Endothelial cell of umbilical vein (primary cell): ENCODE results near the gene ADGRL3. TPM values are rescaled to one million over a fixed set of nuclear protein-coding genes. Genes with fewer than 3 reads are reported as not detected.

Experiments used
- BruUV-seq: library from RNA; stranded (reverse); fragments of 400-500 nt; replicated peaks from 2 replicates; lab custom pipeline; 2021; lab: Mats Ljungman, UMichigan
- CTCF ChIA-PET: fragments of 300-600, 350-600 bp; sonication (Branson Sonifier 250); formaldehyde crosslinking; loops from one replicate; lab custom pipeline; 2021; ENCODE audit warnings: antibody characterized with exemption, inconsistent platforms; lab: Charles Lee
- POLR2A ChIA-PET: fragments of 300-600, 350-600 bp; sonication (Branson Sonifier 250); formaldehyde crosslinking; loops from one replicate; lab custom pipeline; 2021; ENCODE audit warnings: antibody characterized with exemption, inconsistent platforms; lab: Charles Lee
- DNase-seq: peaks from one replicate; pipeline ENCODE4 v3.0.0-alpha.2; 2011; ENCODE audit warnings: low read depth, low spot score
- FAIRE-seq: peaks from 2 replicates; lab custom pipeline; 2011; peaks lifted over from hg19 to GRCh38; lab: Jason Lieb, UNC
- H2AFZ ChIP-seq: 2 replicates; pipeline ENCODE4 v1.6.0; 2012; ENCODE audit warnings: low read depth, low read length, control low read depth, inconsistent platforms
- H3K27ac ChIP-seq: 2 replicates; pipeline ENCODE4 v1.5.1; 2011; ENCODE audit warnings: low read depth, mild to moderate bottlenecking, control low read depth, low read length, moderate library complexity; ENCODE audit not compliant: insufficient read depth
- H3K27me3 ChIP-seq, 2 experiments: 2 replicates each; pipeline versions ENCODE4 v1.6.0 to v1.6.1; 2011; ENCODE audit warnings: low read length in 2 of 2, mixed read lengths in 1 of 2; ENCODE audit not compliant: control insufficient read depth in 2 of 2, insufficient read depth in 2 of 2
- H3K36me3 ChIP-seq, 2 experiments: 2 replicates in 1 of 2; 3 replicates in 1 of 2; pipeline ENCODE4 v1.5.1; 2011; ENCODE audit warnings: low read length in 2 of 2, mild to moderate bottlenecking in 1 of 2, moderate library complexity in 1 of 2; ENCODE audit not compliant: control insufficient read depth in 2 of 2, insufficient read depth in 2 of 2; ENCODE audit errors: extremely low read depth in 1 of 2
- H3K4me1 ChIP-seq: 3 replicates; pipeline ENCODE4 v1.5.1; 2011; ENCODE audit warnings: mild to moderate bottlenecking, low read length; ENCODE audit not compliant: control insufficient read depth, insufficient read depth; ENCODE audit errors: extremely low read depth
- H3K4me2 ChIP-seq: 2 replicates; pipeline ENCODE4 v1.6.1; 2011; ENCODE audit warnings: low read length, control low read depth, mixed read lengths; ENCODE audit not compliant: insufficient read depth
- H3K4me3 ChIP-seq, 3 experiments: fragments of 200-600 bp in 1 of 3; sonication (generic), shearing (Covaris generic) in 1 of 3; replicated peaks in 1 of 3; 2 replicates each; pipeline ENCODE4 v1.5.1; 2011 to 2016; ENCODE audit warnings: control low read depth in 3 of 3, low read length in 3 of 3, mild to moderate bottlenecking in 2 of 3, inconsistent platforms in 1 of 3, low read depth in 1 of 3, moderate library complexity in 1 of 3; ENCODE audit not compliant: insufficient read depth in 1 of 3
- H3K79me2 ChIP-seq: 2 replicates; pipeline ENCODE4 v1.6.0; 2012; ENCODE audit warnings: low read length, inconsistent platforms; ENCODE audit not compliant: control insufficient read depth, insufficient read depth
- H3K9ac ChIP-seq: replicated peaks from 2 replicates; pipeline ENCODE3; 2011; ENCODE audit warnings: low read length, control low read depth; ENCODE audit not compliant: insufficient read depth; ENCODE audit errors: extremely low read depth
- H3K9me1 ChIP-seq: replicated peaks from 3 replicates; pipeline ENCODE4 v1.6.0; 2011; ENCODE audit warnings: mild to moderate bottlenecking, low read length; ENCODE audit not compliant: control insufficient read depth, insufficient read depth; ENCODE audit errors: extremely low read depth
- H3K9me3 ChIP-seq: replicated peaks from 2 replicates; pipeline ENCODE4 v1.5.1; 2012; ENCODE audit warnings: low read length, inconsistent platforms; ENCODE audit not compliant: control insufficient read depth, insufficient read depth
- H4K20me1 ChIP-seq: replicated peaks from 2 replicates; pipeline ENCODE3; 2011; ENCODE audit warnings: mild to moderate bottlenecking, low read length; ENCODE audit not compliant: control insufficient read depth, insufficient read depth; ENCODE audit errors: extremely low read depth
- FOS ChIP-seq: IDR thresholded peaks from 2 replicates; pipeline ENCODE4 v1.6.1; 2011; ENCODE audit warnings: mild to moderate bottlenecking, low read length, moderate library complexity, borderline replicate concordance; ENCODE audit not compliant: insufficient read depth
- JUN ChIP-seq: IDR thresholded peaks from 2 replicates; pipeline ENCODE4 v1.6.1; 2011; ENCODE audit warnings: borderline replicate concordance, low read depth; ENCODE audit not compliant: insufficient read length, insufficient read depth
- MAX ChIP-seq: IDR thresholded peaks from 2 replicates; pipeline ENCODE4 v1.6.1; 2011; ENCODE audit not compliant: insufficient read depth, insufficient read length
- MYC ChIP-seq: IDR thresholded peaks from one replicate; pipeline ENCODE4 v1.6.1; 2011; ENCODE audit warnings: mild to moderate bottlenecking, low read depth, low read length
- POLR2A ChIP-seq: IDR thresholded peaks from 2 replicates; pipeline ENCODE4 v1.6.1; 2012; ENCODE audit warnings: low read depth, mild to moderate bottlenecking, control low read depth, low read length
- POLR2AphosphoS5 ChIP-seq: IDR thresholded peaks from 2 replicates; pipeline ENCODE4 v1.6.1; 2012; ENCODE audit warnings: low read depth, mild to moderate bottlenecking, control low read depth, low read length, moderate library complexity; ENCODE audit not compliant: insufficient read depth
- dilution Hi-C: fragments of 300-500 bp; cut with MboI; formaldehyde crosslinking; loops from one replicate; pipeline ENCODE4 v1.15.0; 2019; ENCODE audit warnings: low sequenced_read_pairs; ENCODE audit not compliant: extremely low pct_ligation_motif_present
- intact Hi-C: fragments of 100-400 bp; cut with micrococcal nuclease; formaldehyde crosslinking; loops from one replicate; pipeline ENCODE4 v1.10.0; 2022
- polyA plus RNA-seq, 4 experiments: library from polyadenylated mRNA; depleted of rRNA in 3 of 4; stranded (reverse) in 3 of 4; unstranded in 1 of 4; fragments of >200 nt; gene quantifications; 2 replicates each; pipeline versions ENCODE4 v1.2.1 to v1.2.3, GENCODE V29; 2011 to 2012; ENCODE audit warnings: missing spikeins in 1 of 4
- total RNA-seq: library from RNA; stranded (reverse); gene quantifications from 2 replicates; pipeline ENCODE4 v1.2.3, GENCODE V29; 2021
- TF ChIP-seq, protein P1 (sequence below), 2 donors: IDR thresholded peaks; 1 replicate in 1 of 2; 2 replicates in 1 of 2; pipeline ENCODE4 v1.5.1; 2011; ENCODE audit warnings: low read length in 2 of 2, mild to moderate bottlenecking in 2 of 2, moderate library complexity in 2 of 2, control low read depth in 1 of 2, inconsistent platforms in 1 of 2, low read depth in 1 of 2; ENCODE audit not compliant: insufficient read depth in 1 of 2; ENCODE audit errors: extremely low read depth in 1 of 2

ADGRL3 gene
- total and polyA plus RNA-seq, 2 donors (not counting 3 experiments of a cell fraction or from before 2014, with no cell fraction given): not detected

- H3K4me1 ChIP-seq: no peaks in the 10 kb centered on the region
- H3K36me3 ChIP-seq: no peaks in the 10 kb centered on the region
- ChIA-PET POLR2A (no interaction called here), CTCF (no interaction called here)
- H2AFZ ChIP-seq: no peak overlapping the region
- no peaks in the 10 kb centered on the region for H3K9me3 ChIP-seq
- no peak overlapping the region for H3K27ac ChIP-seq
- H3K4me2 ChIP-seq: no peak overlapping the region
- BruUV-seq: no TSS peak
- no peaks in the 10 kb centered on the region for H4K20me1 ChIP-seq
- H3K9me1 ChIP-seq: no peaks in the 10 kb centered on the region
- TF ChIP-seq POLR2A: no peak
- no peak for TF ChIP-seq FOS
- no peak for TF ChIP-seq MAX
- no peak for TF ChIP-seq JUN
- TF ChIP-seq MYC: no peak
- TF ChIP-seq, protein P1, sequence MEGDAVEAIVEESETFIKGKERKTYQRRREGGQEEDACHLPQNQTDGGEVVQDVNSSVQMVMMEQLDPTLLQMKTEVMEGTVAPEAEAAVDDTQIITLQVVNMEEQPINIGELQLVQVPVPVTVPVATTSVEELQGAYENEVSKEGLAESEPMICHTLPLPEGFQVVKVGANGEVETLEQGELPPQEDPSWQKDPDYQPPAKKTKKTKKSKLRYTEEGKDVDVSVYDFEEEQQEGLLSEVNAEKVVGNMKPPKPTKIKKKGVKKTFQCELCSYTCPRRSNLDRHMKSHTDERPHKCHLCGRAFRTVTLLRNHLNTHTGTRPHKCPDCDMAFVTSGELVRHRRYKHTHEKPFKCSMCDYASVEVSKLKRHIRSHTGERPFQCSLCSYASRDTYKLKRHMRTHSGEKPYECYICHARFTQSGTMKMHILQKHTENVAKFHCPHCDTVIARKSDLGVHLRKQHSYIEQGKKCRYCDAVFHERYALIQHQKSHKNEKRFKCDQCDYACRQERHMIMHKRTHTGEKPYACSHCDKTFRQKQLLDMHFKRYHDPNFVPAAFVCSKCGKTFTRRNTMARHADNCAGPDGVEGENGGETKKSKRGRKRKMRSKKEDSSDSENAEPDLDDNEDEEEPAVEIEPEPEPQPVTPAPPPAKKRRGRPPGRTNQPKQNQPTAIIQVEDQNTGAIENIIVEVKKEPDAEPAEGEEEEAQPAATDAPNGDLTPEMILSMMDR (IDR thresholded peaks at IDR 0.05; ENCODE audit: extremely low read depth in 1 of 2, insufficient read depth in 1 of 2, low read depth in 1 of 2, low read length in 2 of 2): no peak
- TF ChIP-seq POLR2AphosphoS5: no peak
- H3K9ac ChIP-seq: no peak overlapping the region
- no peaks in the 10 kb centered on the region for H3K27me3 ChIP-seq
- H3K4me3 ChIP-seq: no peak overlapping the region
- DNase-seq: no peak
- intact Hi-C loops: no loop called here
- dilution Hi-C loops: no loop called here
- H3K79me2 ChIP-seq: no peaks in the 10 kb centered on the region
- no peak for FAIRE-seq
Measured at GRCh38 chr4:61485056-61485455, 284.9 kb downstream of the ADGRL3 start.
